HG03045 (cell line): ENCODE measurements around the gene POLD1.
"Not testable (repeated sequence)": the region's sequence is repeated elsewhere in the genome, so short reads cannot be mapped to it uniquely, and the experiment has no call there.

Experiments
- ATAC-seq: cut with Tn5 transposase; IDR thresholded peaks from one replicate; pipeline ENCODE4 v1.9.1; 2021; ENCODE audit warnings: mild to moderate bottlenecking, moderate library complexity; ENCODE audit not compliant: unreplicated experiment

Gene POLD1

DNA sequence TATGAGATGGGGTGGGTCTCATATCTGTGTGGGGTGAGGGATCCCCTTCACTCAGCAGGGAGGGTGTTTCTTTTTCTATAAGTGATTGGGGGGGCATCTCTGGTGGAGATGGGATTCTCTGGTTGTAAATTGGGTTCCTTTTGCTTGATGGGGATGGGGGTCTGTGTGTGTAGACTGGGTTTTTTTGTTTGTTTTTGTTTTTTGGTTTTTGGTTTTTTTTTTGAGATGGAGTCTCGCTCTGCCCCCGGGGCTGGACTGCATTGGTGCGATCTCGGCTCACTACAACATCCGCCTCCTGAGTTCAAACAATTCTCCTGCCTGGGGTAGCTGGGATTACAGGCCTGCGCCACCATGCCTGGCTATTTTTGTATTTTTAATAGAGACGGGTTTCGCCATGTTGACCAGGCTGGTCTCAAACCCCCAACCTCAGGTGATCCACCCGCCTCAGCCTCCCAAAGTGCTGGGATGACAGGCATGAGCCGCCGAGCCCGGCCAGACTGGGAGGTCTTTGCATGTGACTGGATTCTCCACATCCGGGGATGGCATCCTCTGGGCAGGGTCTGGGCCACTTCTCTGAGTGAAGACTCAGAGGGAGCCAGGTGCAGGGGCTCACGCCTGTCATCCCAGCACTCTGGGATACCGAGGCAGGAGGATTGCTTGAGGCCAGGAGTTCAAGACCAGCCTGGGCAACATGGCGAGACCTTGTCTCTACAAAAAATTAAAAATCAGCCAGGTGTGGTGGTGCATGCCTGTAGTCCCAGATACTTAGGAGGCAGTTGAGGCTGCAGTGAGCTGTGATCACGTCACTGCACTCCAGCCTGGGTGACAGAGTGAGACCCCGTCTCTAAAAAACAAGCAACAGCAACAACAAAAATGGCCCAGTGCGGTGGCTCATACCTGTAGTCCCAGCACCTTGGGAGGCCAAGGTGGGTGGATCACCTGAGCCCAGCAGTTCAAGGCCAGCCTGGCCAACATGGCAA is 49.3 kb downstream of the POLD1 start:
- ATAC-seq: no peak

DNA sequence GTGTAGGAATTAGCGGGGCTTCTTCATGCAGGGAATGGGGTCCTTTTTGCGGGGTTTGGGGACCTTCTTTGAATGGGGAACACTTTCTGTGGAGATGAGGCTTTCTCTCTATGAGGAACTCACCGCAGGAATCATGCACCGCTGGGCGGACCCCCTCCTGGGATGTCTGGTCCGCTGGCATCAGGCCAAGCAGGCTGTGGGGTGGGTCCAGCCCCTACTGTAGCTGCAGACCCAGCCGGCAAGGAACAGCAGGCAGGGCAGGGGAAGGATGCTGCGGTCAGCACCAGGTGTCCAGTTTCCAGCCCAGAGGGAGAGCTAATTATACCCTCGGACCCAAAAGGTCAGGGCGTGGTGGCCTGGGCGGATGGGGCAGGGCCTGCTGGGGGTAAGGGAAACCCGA is 50.4 kb downstream of the POLD1 start:
- no peak for ATAC-seq

GRCh38 chr19:50435221-50435620 is 51.1 kb downstream of the POLD1 start:
- no peak for ATAC-seq

DNA sequence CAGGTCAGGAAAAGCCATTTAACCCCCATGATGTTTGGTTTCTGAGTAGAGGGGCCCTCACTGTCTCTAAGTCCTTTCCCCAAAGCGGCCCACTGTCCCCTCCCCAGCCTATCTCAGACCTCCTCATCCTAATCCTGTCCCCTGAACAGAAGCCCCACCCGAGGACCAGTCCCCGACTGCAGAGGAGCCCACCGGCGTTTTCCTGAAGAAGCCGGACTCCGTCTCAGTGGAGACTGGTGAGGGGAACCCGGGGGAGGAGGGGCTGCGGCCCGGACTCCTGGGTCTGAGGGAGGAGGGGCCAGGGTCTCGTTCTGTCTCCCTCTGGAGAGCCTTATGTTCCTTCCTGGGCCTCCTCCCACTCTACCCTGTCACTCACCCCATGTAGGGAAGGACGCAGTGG is 51.5 kb downstream of the POLD1 start:
- no peak for ATAC-seq

DNA sequence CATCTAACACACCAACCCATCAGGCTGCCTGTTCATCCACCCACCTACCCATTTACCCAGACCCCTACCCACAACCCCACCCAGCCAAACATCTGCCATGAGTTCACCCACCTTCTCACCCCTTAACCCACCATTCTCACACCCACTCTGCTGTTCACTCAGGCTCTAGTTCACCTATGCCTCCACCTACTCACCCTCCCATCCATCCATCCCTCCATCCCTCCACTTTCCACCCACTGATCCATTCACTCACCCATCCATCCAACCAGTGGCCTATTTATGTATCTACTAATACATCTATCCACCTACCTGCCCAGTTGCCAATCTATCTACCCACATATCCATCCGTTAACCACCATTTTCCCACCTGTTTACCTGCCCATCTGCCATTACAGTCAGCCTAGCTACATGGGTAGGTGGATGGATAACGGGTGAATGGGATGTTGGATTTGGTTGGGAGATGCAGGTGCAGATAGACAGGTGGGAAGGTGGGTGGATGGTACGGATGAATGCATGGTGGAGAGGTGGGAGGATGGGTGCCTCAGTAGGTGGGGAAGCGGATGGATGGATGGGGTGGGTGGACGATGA is 53.8 kb downstream of the POLD1 start:
- no peak for ATAC-seq

DNA sequence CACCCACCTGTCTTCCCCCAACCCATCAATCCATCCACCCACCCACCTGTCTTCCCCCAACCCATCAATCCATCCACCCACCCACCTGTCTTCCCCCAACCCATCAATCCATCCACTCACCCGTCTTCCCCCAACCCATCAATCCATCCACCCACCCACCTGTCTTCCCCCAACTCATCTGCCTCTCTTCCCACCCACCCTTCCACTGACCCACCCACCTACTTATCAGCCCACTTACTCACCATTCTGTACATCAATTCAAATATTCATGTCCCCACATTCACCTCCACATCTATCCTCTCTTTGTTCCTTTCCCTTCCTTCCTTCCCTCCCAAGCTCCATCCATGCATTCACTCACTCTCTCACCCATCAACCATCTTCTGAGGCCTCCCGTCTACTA is 55.0 kb downstream of the POLD1 start:
- ATAC-seq: not testable (repeated sequence)

GRCh38 chr19:50444059-50444458 is 59.9 kb downstream of the POLD1 start:
- ATAC-seq: no peak

- no peak for ATAC-seq
Measured at GRCh38 chr19:50447053-50447452, 62.9 kb downstream of the POLD1 start.

DNA sequence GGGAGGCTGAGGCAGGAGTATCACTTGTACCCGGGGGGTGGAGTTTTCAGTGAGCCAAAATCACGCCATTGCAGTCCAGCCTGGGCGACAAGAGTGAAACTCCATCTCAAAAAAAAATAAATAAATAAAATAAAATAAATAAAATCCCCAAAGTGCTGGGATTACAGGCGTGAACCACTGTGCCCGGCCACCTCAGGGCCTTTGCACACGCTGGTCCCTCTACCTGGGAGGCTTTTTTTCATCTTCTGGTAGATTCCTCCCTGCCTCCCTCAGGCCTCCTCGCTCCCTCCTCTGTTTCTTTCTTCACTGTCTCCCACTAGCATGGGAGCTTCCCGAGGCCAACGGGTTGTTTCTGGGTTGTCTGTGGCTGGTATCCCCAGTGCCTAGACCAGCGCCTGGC is 63.6 kb downstream of the POLD1 start:
- ATAC-seq: no peak

DNA sequence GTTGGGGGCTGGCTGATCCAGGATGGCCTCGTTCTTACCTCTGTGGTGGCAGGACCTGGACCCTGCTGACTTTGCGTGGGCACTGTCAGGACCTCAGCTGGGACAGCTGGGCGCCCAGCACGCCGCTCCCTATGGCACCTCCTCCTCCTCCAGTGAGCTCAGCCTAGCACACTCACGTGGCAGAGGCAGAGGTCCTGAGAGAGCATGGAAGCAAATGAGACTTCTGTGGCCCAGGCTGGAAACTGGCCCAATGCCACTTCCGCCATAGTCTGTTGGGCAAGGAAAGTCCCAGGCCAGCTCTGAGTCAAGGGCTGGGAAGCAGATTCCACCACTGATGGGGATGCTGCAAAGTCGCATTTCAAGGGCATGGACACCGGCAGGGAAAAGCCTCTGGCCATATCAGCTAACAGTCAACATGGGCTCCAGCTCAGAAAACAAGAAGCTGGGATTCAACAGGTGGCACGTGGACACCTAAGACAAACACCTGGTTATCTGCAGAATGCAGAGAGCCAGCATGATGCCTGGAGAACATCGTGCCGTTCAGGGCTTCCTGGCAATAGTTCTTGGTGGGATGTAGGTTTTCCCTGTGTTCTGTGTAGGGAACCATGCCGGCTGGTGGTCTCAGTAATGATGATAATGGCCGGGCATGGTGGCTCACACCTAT is 65.2 kb downstream of the POLD1 start:
- ATAC-seq: no peak

- ATAC-seq: no peak
Measured at GRCh38 chr19:50450369-50451222, 66.4 kb downstream of the POLD1 start.

- no peak for ATAC-seq
Measured at GRCh38 chr19:50451223-50451534, 67.0 kb downstream of the POLD1 start.

DNA sequence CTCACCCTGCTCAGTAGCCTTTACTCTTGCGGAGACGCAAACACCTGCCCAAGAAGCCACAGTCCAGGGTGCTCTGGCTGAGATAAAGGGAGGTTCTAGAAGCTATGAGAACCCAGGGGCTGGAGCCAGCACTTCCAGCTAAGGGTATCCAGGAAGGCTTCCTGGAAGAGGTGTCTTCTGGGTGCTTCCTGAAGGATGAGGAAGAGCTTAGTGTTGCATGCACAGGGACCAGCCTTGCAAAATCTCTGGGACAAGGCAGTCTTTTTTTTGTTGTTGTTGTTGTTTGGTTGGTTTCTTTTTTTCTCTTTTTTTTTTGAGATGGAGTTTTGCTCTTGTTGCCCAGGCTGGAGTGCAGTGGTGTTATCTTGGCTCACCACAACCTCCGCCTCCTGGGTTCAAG is 69.1 kb downstream of the POLD1 start:
- no peak for ATAC-seq

GRCh38 chr19:50455992-50456391 is 71.8 kb downstream of the POLD1 start:
- no peak for ATAC-seq

- ATAC-seq: no peak
Measured at GRCh38 chr19:50457300-50457699, 73.2 kb downstream of the POLD1 start.

- ATAC-seq: no peak
Measured at GRCh38 chr19:50458396-50459066, 74.4 kb downstream of the POLD1 start.

DNA sequence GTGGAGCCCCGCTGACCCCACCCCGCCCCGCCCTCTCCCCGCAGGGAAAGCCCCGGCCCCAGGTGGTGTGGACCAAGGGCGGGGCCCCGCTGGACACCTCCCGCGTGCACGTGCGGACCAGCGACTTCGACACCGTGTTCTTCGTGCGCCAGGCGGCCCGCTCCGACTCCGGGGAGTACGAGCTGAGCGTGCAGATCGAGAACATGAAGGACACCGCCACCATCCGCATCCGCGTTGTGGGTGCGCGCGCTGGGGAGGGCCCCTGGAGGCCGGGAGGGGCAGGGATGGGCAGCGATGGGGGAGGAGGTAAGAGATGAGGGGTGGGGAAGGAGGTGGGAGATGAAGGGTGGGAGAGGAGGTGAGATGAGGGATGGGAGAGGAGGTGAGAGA is 74.9 kb downstream of the POLD1 start:
- ATAC-seq: no peak

DNA sequence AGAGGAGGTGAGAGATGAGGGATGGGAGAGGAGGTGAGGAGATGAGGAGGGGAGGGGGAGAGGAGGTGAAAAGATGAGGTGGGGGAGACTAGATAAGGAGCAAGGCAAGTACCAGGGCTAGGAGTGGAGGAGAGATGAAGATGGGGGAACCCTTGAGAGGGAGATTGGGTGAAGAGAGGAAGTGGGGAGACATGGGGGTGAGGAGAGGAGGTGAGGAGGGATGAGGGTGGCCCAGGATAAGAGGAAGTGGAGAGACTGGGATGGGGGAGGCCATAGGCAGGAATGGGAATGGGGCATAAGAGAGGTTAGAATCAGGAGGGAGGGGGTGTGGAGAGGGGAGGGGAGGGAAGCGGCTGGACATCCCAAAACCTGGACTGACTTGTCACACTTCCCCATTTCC is 75.5 kb downstream of the POLD1 start:
- ATAC-seq: no peak

DNA sequence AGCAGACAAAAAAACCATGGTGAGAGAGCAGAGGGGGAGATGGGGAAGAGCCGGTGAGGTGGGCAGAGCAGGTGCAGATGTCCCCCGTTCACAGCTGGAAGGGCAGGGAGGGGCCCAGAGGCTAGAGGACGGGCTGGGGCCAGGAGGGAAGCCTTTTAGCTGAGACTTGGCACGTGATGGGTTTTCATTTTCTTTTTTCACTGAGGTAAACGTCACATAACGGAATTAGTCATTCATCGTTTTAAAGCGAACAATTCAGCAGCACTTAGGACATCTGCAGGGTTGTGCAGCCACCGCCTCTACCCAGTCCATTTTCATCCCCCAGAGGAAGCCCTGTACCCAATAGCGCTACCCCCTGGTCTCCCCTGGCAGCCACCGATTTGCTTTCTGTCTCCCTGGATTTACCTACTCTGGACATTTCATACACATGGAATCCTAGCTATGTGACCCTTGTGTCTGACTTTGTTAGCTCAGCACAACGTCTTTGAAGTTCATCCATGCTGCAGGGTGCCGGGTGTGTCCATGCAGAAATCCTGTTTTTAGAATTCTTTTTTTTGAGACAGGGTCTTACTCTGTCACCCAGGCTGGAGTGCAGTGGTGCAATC is 76.1 kb downstream of the POLD1 start:
- ATAC-seq: no peak
